HG03175 (cell line): Measurements from ENCODE around the gene GRAMD2B.

Experiments
- ATAC-seq: cut with Tn5 transposase; IDR thresholded peaks from one replicate; pipeline ENCODE4 v1.9.1; 2021; ENCODE audit warnings: mild to moderate bottlenecking, moderate library complexity; ENCODE audit not compliant: unreplicated experiment

The GRAMD2B gene

DNA sequence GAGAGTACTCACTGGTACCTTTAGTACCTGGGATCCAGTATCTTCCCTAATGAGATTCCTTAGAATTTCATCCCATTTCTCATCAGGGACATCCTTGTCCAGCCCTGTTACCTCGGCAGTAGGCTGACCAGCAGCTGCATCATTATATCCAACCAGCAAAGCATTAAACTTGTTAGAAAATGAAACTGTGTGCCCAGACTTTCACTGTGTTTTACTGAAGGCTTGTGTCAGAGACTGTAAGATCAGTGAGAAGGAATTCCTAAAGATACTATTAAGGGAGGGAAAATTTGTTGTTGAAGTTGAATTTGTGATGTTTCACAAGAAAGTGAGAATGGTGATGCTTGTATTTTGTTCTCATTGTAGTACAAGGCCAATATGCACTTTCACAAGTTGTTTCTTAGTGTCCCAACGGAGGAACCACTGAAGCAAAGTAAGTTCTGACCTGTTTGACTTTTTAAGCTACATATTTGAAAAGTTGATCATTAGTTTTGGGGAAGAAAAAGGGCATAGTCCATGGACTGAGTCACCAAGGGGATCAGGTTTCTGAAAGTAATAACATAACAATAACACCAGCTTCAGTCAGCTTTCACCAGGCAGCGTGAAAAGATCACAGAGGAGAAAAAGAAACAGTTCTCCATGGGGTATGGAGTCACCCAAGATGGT, 48.8 kb downstream of the GRAMD2B start:
- peak; percentile 43 for ATAC-seq

DNA sequence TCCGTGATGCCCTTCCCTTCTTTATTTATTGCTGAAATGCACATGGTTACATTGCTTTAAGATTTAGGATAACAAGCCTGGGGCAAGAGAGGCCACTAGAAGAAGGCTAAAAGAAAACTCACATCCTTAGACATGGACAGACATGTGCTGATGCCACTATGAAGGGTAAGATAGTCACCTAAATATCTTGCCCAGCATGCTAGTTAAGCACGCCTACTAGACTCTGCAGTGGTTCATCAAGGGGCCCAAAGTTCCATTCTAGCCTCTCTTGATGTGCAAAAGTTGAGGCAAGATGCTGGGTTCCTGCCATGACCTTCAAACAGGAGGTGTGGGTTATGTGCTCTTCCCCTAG, 49.3 kb downstream of the GRAMD2B start:
- no peak for ATAC-seq

DNA sequence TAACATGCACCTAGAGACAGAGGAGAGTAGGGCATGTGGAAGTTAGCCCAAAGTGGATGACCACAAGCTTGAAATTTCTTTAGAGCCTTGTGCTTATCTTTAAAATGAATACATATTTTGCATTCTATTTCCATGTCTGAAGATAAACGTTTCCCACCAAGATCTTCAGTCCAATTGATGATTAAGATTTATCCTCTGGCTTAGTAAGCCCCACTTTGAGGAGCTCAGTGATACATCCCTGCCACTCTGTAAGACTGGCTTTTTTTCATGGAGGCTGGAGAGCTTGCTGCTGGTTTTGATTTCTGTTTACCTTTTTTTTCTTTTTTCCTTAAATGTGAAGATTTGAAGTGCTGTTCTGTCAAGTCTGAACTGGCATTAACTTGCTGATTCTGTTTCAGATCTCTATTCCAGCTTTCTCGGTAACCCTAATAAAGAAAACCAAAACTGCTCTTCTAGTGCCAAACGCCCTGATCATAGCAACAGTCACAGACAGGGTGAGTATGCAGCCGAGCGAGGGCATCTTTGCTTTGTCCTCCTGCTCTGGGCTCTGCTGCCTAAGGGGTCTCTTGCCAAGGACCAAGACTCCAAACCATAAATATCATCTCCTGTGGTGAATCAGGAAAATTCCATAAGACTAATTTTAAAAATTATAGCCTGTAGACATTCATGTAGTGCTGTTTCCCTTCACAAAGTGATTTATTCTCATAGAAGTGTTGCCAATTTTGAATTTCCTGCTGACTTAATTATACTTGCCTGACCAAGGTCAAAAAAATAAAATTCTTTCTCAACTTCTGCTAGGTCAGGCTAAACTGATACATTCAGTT, 54.3 kb downstream of the GRAMD2B start:
- no peak for ATAC-seq

DNA sequence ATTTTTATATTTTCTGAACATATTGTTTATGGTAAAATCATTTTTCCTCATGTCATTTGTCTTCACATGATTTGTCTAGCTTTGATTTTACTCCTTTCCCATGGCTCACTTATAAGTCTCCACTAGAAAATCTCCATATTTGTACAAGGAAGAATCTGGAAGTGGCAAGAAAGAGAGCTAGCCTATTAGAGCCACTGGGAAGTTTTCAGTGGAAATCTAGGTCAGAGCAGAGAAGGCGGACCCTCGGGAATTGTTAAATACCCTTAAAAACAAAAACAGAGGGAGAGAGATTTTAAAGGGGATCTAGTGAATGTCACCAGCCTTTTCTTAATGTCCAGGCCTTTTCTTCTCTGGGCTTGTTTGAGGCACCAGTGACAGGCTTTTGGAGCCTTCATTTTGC, 56.6 kb downstream of the GRAMD2B start:
- ATAC-seq = no peak

DNA sequence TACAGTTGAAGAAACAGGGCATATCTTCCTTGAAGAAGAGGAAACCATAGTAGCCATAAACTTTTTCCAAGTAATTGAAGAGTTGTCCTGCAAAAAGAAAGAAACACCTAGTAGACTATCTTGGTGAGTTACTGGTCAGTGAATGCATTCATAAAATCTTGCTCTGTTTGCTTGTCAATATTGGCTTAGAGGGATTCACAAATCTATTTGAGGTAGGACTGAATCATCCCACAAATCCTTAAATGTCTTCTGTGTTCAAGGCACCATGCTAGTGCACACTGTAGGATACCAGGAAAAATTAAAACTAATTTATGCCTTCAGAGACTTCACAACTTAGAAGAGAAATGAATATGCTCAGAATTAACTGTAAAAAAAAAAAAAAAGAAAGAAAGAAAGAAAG, 57.6 kb downstream of the GRAMD2B start:
- ATAC-seq = no peak

DNA sequence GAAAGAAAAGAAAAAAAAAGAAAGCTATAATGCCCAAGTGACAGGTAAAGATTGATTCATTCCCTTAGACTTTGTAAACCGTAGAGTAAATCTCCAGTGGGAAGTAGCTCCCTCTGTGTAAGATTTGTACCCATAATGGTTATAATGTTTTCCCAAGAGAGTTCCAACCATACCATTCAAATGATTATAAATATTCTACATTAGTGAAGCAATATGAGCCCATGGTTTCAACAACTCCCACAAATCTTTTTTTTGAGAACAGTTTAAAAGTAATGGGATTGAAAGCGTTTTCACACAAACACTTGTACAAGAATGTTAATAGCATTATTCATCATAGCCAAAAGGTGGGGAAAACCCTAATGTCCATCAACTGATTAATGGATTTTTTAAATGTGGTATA, 58.0 kb downstream of the GRAMD2B start:
- ATAC-seq = no peak

DNA sequence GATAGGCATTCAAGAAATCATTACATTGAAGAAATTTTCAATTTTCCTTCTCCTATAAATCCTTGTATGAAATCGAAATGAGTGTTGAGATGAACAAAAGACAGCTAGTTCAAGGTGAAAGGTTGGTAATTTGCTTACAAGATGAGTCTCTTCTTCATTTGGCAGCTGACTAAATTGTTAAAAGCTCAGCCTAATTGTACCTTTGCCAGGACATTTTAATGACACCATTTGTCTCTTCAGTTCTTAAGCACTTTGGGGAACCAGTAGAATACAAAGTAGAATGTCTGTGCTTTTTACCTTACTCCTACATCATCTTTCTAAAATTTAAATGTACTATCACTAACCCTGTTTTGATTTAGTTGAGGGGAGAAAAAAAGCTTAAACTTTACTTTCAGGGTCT, 59.4 kb downstream of the GRAMD2B start:
- no peak for ATAC-seq

DNA sequence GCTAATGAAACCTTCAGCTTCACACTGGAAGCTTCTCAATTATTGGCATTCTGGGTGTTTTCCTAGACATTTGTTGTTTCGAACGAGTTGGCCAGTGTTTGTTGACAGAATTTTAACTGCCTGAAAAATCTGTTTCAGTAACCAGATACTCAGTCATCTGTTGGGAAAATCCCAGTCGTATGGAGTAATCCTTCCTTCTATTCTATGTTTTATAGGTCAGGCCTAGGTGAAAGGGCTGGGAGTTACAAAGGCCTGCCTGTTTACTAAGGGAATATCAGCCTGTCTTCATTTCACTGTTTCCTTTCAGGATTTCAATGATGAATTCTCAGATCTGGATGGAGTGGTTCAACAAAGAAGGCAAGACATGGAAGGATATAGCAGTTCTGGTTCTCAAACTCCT, 59.9 kb downstream of the GRAMD2B start:
- no peak for ATAC-seq

DNA sequence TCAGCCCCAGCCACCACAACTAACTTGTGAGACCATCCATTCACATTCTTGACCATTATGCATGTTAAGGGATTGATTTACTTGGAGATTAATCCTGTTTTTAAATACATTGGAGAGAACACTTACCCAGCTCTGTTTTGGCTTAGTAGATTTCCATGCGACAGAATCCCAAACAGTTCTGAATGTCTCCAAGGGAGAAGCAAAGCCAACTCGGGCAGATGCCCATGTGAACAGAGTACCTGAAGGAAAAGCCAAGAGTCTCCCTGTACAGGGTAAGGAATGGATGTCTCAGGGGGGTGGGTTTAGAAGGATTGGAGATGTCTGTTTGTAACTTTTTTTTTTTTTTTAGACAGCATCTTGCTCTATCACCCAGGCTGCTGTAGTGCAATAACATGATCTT, 61.0 kb downstream of the GRAMD2B start:
- ATAC-seq = no peak

DNA sequence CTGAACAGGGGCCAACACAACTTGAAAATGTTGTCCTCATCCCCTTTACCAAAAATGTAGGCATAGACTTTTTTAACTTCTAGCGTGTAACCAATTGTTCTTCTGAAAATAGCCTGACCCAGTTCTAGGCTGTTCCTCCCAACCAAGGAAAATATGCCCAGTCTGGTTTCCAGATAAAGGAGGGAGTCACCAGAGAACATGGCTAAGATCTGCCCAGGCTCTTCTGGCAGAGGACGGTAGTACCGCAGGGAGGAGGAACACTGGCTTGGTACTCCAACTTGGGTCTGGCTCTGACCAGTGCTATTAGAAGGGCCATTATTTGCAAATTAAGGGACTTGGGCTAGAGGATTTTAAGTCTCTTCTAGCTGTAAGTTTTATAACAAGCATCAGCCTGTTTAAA, 63.1 kb downstream of the GRAMD2B start:
- ATAC-seq = no peak

DNA sequence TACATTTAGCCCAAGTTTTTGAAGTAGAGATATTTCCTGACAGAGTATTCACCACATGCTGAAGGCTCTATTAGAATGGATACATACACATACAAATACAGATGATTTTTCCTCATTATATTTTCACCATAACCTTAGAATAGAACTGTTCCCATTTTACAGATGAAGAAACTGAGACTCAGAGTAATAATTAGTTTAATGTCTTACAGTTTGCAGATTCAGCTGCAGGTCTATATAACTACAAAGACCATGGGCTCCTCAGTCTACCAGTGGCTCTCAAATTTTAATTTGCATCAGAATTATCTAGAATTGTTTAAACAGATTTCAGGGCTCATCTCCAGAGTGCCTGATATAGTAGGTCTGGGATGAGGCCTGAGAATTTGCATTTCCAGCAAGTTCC, 64.4 kb downstream of the GRAMD2B start:
- ATAC-seq = no peak

DNA sequence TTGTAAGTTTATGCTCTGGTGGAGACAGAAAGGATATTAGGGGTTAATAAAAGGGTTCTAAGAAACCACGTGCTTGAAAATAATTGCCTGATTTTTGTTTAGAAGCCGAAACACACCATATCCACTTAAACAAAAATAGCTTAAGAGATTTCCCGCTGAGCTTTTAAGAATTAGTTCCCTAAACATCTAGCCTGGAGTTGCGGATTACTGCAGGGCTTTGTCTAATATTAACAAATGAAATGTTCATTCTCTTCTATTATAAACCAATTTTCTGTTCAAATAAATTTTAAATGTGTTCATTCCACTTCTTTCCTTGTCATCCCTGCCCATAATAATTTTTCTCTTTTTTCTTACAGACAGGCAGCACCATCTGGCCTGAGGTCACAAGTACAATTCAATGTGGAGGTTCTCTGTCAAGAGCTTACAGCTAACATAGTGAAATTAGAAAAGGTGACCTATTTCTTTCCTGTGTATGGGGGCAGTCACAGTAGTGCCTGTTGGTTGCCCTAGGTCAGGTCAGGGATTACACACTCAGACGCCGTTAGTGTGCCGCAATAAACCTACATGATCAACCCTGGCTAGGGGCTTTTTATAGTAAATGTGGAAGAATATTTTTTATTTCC, 65.3 kb downstream of the GRAMD2B start:
- no peak for ATAC-seq

DNA sequence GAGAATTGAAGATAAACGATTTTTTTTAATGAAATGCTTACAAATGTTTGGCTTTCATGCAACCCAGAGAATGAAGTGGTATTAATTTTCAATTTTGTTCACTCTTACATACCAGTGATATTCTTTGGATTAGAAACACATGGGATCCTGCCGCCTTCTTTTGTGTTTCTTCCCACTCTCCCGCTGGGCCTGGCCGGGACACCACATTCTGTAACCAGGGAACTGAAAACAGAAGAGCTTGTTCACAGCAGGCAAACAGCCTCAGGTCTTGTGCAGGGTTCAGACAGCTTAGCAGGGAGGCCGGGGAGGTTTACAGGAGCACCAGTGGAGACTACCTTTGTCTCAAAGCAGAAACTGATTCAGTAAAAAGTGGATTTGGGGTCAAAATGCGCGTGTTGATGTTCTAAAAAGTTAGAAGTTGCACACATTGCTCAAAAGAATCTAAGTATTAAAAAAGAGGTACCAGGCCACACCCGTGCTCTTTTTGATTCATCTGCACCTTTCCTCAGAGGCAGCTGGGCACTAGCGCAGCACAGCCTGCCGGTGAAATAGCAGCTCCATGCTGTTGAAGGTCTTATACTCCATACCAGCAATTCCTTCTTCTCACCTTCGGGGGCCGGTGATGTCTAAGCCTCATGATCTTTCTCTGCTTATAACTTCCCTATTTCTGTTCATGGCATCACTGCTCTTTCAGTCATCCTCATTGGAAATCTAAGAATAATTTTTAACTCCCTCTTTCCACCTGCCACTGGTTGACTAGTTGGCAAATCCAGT, 67.1 kb downstream of the GRAMD2B start:
- no peak for ATAC-seq

DNA sequence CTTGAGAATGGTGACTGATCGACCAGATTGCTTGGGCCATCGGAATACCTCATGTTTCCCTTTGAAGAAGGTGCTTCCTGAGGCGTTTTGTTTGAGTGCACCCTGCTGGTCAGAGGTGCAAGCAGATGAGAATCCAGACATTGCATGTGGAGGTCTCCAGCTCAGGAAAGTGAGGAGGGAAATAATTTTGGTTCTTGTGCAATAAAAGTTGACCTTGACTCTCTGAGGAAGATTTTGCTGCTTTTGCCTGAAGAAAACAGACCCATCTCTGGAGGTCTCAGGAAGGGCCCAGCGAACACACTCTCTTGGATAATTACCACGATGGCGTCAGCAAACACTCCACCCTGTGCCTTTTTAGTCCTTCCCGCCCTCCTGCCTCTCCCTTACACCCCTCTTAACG, 69.7 kb downstream of the GRAMD2B start:
- no peak for ATAC-seq

DNA sequence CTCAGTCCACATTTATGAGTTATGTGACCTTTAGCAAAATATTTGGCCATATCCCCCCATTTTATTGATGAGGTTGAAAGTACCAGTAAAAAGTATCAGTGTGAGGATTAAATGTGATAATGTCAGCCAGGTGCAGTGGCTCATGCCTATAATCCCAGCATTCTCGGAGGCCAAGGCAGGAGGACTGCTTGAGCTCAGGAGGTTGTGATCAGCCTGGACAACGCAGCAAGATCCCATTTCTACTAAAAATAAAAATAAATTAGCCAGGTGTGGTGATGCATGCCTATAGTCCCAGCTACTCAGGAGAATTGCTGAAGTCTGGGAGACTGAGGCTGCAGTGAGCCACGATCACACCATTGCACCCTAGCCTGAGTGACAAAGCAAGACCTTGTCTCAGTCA, 71.2 kb downstream of the GRAMD2B start:
- ATAC-seq = no peak

DNA sequence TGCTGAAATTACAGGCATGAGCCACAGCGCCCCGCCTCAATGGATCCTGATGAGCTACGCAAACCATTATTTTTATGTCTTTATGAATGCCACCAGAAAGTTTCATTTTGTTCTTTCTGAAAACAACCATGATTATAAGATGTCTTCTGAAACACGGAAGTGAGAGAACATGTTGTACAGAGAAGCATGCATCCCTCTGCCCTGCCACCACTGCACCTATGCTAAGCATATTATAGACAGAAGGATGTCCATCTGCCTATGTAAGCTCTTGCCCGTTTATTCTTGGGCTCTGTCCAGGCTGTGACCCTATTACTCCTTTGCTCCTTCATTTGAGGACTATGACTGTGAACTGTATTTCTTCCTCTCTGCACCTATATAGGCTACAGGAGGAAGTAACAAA, 74.3 kb downstream of the GRAMD2B start:
- ATAC-seq = no peak

DNA sequence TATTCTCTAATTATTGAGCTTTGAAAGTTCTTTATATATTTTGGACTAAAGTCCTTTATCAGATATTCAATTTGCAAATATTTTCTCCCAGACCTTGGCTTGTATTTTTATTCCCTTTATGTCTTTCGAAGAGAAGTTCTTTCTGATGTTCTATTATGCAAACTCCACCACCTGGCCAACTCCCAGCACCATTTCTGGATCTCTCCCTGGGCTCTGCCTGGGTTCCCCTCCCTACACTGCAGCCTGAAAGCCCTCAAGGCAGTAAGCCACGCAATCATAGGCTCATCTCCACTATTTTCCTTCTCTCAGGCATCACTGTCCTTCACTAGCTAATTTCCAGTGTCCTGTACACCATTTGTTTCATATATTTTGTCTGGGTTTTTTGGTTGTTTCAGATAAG, 76.1 kb downstream of the GRAMD2B start:
- no peak for ATAC-seq

DNA sequence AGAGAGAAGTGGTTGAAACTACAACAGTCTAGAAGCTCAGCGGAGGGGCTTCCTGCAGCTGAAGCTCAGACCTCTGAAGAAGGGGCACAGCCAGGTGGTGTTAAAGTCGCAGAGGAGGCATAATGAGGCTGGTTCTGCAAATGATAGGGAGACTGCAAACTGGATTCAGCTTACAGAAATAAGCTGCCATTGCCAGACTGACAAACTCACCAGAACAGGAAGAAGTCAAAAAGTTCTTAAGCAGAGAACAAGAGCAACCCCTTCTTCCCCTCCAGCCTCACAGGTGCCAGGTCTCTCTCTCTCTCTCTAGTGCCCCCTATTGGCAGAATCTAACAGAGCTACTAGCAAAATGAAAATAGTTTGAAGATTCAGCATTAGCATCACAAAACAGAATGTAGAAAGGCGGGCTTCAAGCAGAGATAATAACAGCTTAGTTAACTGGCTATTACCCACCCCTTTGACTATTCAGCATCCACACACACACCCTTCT, 76.7 kb downstream of the GRAMD2B start:
- peak; percentile 77 for ATAC-seq

DNA sequence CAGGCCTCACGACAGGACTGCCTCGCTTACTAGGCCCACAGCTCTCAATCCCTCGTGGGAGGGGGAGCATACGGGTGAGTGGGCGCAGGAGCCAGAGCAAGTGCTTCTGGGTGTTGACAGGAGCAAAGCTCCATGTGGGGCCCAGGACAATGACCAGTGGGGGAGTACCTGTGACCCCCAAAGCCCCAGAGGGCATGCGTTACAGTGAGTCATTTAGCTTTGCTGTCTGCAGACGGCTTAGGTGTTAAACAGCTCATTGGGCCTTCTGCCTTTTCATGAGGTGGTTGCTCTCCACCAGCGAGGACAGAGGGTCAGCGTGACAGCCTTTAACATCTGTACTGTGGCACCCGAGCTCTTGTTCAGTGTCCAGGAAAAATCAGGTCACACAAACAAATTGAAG, 78.2 kb downstream of the GRAMD2B start:
- no peak for ATAC-seq

DNA sequence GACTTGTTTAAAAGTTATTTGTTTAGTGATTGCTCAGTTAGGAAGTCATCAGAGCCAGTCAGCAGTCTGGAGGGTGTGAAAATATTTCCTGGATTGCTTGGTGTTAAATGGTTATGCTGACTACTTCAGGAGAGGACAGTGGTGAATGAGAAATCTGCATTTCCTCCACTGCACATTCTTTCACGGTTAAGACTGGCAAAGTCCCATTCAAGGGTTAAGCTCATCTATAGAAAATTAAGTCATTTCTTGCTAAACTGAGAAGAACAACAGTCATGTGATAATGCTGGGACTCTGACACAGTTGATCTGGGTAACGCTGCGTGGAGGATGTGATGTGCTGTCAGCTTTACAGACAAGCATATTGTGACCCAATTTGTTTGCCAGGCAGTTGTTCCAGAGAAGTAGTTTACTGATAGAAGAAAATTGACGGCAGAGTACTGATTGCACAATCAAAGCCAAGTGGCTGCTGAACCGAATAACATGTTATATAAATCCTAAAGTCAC, 80.4 kb downstream of the GRAMD2B start:
- no peak for ATAC-seq

DNA sequence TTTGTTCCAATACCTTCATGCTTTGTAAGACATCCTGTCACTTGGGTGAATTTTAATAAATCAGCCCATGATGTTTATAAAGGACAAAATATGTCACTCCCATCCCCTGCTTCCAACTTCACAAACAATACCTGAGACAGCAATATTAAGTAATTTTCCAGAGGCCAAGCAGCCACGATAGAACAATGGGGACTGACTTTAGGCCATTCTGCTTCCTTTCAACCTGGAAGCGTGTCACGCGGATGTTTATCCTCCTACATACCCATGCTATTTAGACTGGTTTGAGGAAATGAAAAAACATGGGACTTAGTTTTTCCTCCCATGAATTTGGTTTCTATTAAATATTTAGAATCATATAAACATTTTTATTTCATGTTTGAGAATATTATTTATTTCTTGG, 82.9 kb downstream of the GRAMD2B start:
- ATAC-seq = no peak
